PC-3 (cell line): Measurements from ENCODE around the gene KCTD8.

Source experiments
- CTCF ChIP-seq: fragments of 300-600 bp; sonication (generic); conservative IDR thresholded peaks from 2 replicates; pipeline ENCODE4 v1.5.1; 2017; ENCODE audit warnings: antibody characterized with exemption, low read depth, mild to moderate bottlenecking, low read length
- EZH2 ChIP-seq: fragments of 300-600 bp; sonication (generic); IDR thresholded peaks from one replicate; pipeline ENCODE4 v1.6.1; 2017; ENCODE audit warnings: antibody characterized with exemption, mild to moderate bottlenecking, low read length; ENCODE audit not compliant: unreplicated experiment

- TF ChIP-seq CTCF (no peak), EZH2 (no peak)
These were observed 227.2 kb downstream of the KCTD8 start for GRCh38 chr4:44221407-44221806.
